ENCODE data around the gene BMAL1. TPM values are rescaled to one million over a fixed set of nuclear protein-coding genes. Genes with fewer than 3 reads are reported as not detected.

BMAL1 gene
- total and polyA plus RNA-seq, 9 donors, result 17.7 to 53.4 (median 24.8) TPM

- TF ChIP-seq POLR2A (IDR thresholded peaks at IDR 0.05), result no peak
- no peak for TF ChIP-seq EP300 (IDR thresholded peaks at IDR 0.05)
- no peak for TF ChIP-seq CTCF (IDR thresholded peaks at IDR 0.05)
- Histone ChIP-seq H3K4me1 (ENCODE audit: insufficient read depth) (peaks cover 11% of the 10 kb centered on the region), H3K9me3 (no peaks in the 10 kb centered on the region), H3K4me3 (no peak overlapping the region), H3K27me3 (no peaks in the 10 kb centered on the region), H3K27ac (no peak overlapping the region), H3K36me3 (no peaks in the 10 kb centered on the region)
- WGBS, 3 donors, result 71 to 72% (median 71%) methylated on average over 4 of the region's 4 CpGs
- intact Hi-C loops (cut with DNase I), result no loop called here
- DNase-seq, result no peak
Observed at GRCh38 chr11:13298765-13299164, 21.2 kb downstream of the BMAL1 start.

- Histone ChIP-seq H3K27ac (no peak overlapping the region), H3K4me3 (no peak overlapping the region), H3K27me3 (no peaks in the 10 kb centered on the region), H3K36me3 (no peaks in the 10 kb centered on the region), H3K9me3 (no peaks in the 10 kb centered on the region), H3K4me1 (ENCODE audit: insufficient read depth) (peaks cover 11% of the 10 kb centered on the region)
- intact Hi-C loops (cut with DNase I), result no loop called here
- TF ChIP-seq EP300 (IDR thresholded peaks at IDR 0.05), result no peak
- no peak for TF ChIP-seq POLR2A (IDR thresholded peaks at IDR 0.05)
- TF ChIP-seq CTCF (IDR thresholded peaks at IDR 0.05), result no peak
- DNase-seq, result no peak
Observed at GRCh38 chr11:13301522-13301921, 23.9 kb downstream of the BMAL1 start.

GRCh38 chr11:13302420-13302958 is 24.9 kb downstream of the BMAL1 start:
- H3K4me3 ChIP-seq, result no peak overlapping the region
- DNase-seq, result no peak
- H3K27me3 ChIP-seq, result no peaks in the 10 kb centered on the region
- no peak overlapping the region for H3K27ac ChIP-seq
- WGBS, 3 donors, result 91 to 93% (median 92%) methylated on average over 8 of the region's 8 CpGs
- no peaks in the 10 kb centered on the region for H3K36me3 ChIP-seq
- H3K4me1 ChIP-seq (ENCODE audit: insufficient read depth), result peaks cover 8% of the 10 kb centered on the region
- no peaks in the 10 kb centered on the region for H3K9me3 ChIP-seq
- intact Hi-C loops (cut with DNase I), result no loop called here
- TF ChIP-seq POLR2A (IDR thresholded peaks at IDR 0.05) (no peak), EP300 (IDR thresholded peaks at IDR 0.05) (no peak), CTCF (IDR thresholded peaks at IDR 0.05) (no peak)

GRCh38 chr11:13303668-13304649 is 26.4 kb downstream of the BMAL1 start:
- H3K36me3 ChIP-seq, result no peaks in the 10 kb centered on the region
- no peak for DNase-seq
- intact Hi-C loops (cut with DNase I), result no loop called here
- no peaks in the 10 kb centered on the region for H3K27me3 ChIP-seq
- TF ChIP-seq POLR2A (IDR thresholded peaks at IDR 0.05), result no peak
- TF ChIP-seq CTCF (IDR thresholded peaks at IDR 0.05), result no peak
- TF ChIP-seq EP300 (IDR thresholded peaks at IDR 0.05), result no peak
- peaks cover 8% of the 10 kb centered on the region for H3K4me1 ChIP-seq (ENCODE audit: insufficient read depth)
- H3K27ac ChIP-seq, result no peak overlapping the region
- WGBS, 3 donors, result 87 to 92% (median 89%) methylated on average over 10 of the region's 10 CpGs
- no peaks in the 10 kb centered on the region for H3K9me3 ChIP-seq
- H3K4me3 ChIP-seq, result no peak overlapping the region
